K562 (cell line): ENCODE data around the gene ANAPC16. TPM values are rescaled to one million over a fixed set of nuclear protein-coding genes. Genes with fewer than 3 reads are reported as not detected.

Experiments
- BMI1 ChIP-seq: fragments of 150-350 bp; IDR thresholded peaks from 2 replicates; pipeline ENCODE4 v1.6.1; 2014; ENCODE audit warnings: low read length
- CREBBP ChIP-seq: IDR thresholded peaks from one replicate; pipeline ENCODE4 v1.6.1; 2012; ENCODE audit warnings: low read depth, mild to moderate bottlenecking, control low read depth, inconsistent platforms, low read length
- ESRRA ChIP-seq: fragments of 450-650 bp; IDR thresholded peaks from 2 replicates; pipeline ENCODE4 v1.6.1; 2014; ENCODE audit warnings: low read depth, mild to moderate bottlenecking, moderate library complexity, borderline replicate concordance
- FOXM1 ChIP-seq, 2 experiments: fragments of 450-650 bp in 1 of 2; sonication (generic) in 1 of 2; formaldehyde crosslinking in 1 of 2; IDR thresholded peaks; 2 replicates each; pipeline versions ENCODE4 v1.6.1 to v1.9.0; 2017 to 2022; ENCODE audit warnings: low read depth in 2 of 2, mild to moderate bottlenecking in 2 of 2, missing genetic modification reagents in 1 of 2, moderate library complexity in 1 of 2
- MEF2A ChIP-seq: IDR thresholded peaks from 2 replicates; pipeline ENCODE4 v1.6.1; 2011; ENCODE audit warnings: low read depth, mild to moderate bottlenecking, low read length, moderate library complexity; ENCODE audit not compliant: control insufficient read depth
- NFE2L1 ChIP-seq: fragments of 450-650 bp; IDR thresholded peaks from 2 replicates; pipeline ENCODE4 v1.6.1; 2016; ENCODE audit warnings: missing genetic modification characterization, low read depth, mild to moderate bottlenecking, missing compliant biosample characterization, moderate library complexity, borderline replicate concordance
- NRF1 ChIP-seq, 2 experiments: fragments of 450-650 bp; IDR thresholded peaks in 1 of 2; conservative IDR thresholded peaks in 1 of 2; 2 replicates each; pipeline ENCODE4 v1.6.1; 2014; ENCODE audit warnings: mild to moderate bottlenecking in 2 of 2
- RB1 ChIP-seq: fragments of 450-650 bp; IDR thresholded peaks from 2 replicates; pipeline ENCODE4 v1.6.1; 2017; ENCODE audit warnings: low read depth, mild to moderate bottlenecking
- RBM14 ChIP-seq: fragments of 200-400 bp; formaldehyde crosslinking; IDR thresholded peaks from 2 replicates; pipeline ENCODE4 v1.6.1; 2018; ENCODE audit warnings: low read depth, mild to moderate bottlenecking, low read length, moderate library complexity, borderline replicate concordance; ENCODE audit not compliant: insufficient read depth
- RBM22 ChIP-seq: fragments of 200-400 bp; formaldehyde crosslinking; IDR thresholded peaks from 2 replicates; pipeline ENCODE4 v1.6.1; 2018; ENCODE audit warnings: low read length, low read depth; ENCODE audit not compliant: poor library complexity, severe bottlenecking
- RBM39 ChIP-seq: fragments of 200-400 bp; formaldehyde crosslinking; optimal IDR thresholded peaks from 2 replicates; pipeline ENCODE3; 2018; ENCODE audit warnings: low read depth, low read length
- RCOR1 ChIP-seq, 2 experiments: IDR thresholded peaks; 2 replicates each; pipeline ENCODE4 v1.6.1; 2012; ENCODE audit warnings: low read depth in 2 of 2, low read length in 2 of 2, borderline replicate concordance in 1 of 2, improper control_type of control experiment in 1 of 2
- ZBED1 ChIP-seq: IDR thresholded peaks from 2 replicates; pipeline ENCODE4 v1.6.1; 2014
- ZBTB17 ChIP-seq: fragments of 450-650 bp; formaldehyde crosslinking; IDR thresholded peaks from 2 replicates; pipeline ENCODE4 v1.4.0; 2020; ENCODE audit warnings: mild to moderate bottlenecking
- ZNF133 ChIP-seq: fragments of 250-450 bp; sonication (Bioruptor Pico); IDR thresholded peaks from 2 replicates; pipeline ENCODE4 v1.4.0; 2020; ENCODE audit warnings: mild to moderate bottlenecking
- ZNF253 ChIP-seq: fragments of 250-450 bp; sonication (Bioruptor Pico); conservative IDR thresholded peaks from 2 replicates; pipeline ENCODE4 v1.6.1; 2021; ENCODE audit warnings: mild to moderate bottlenecking
- ZNF696 ChIP-seq: fragments of 250-450 bp; sonication (Bioruptor Pico); conservative IDR thresholded peaks from 2 replicates; pipeline ENCODE4 v1.4.0; 2020; ENCODE audit warnings: mild to moderate bottlenecking, moderate library complexity
- polyA plus RNA-seq, 8 experiments: library from polyadenylated mRNA; depleted of rRNA in 4 of 8; stranded (reverse) in 5 of 8; unstranded in 3 of 8; fragments of >200 nt; fragmentation: Nextera tagmentation in 2 of 8; fragmentation: Illumina TruSeq in 1 of 8; extraction: Ambion mirVana in 2 of 8; extraction: Trizol in 1 of 8; gene quantifications; 2 replicates each; pipeline versions ENCODE4 v1.2.1 to v1.2.3, GENCODE V29; 2011 to 2014; ENCODE audit warnings: inconsistent platforms in 1 of 8, missing spikeins in 1 of 8
- total RNA-seq, 7 experiments: library from RNA; depleted of rRNA in 6 of 7; stranded (reverse); fragments of >200 nt in 6 of 7; fragmentation: Illumina TruSeq in 2 of 7; extraction: Trizol in 2 of 7; gene quantifications; 2 replicates each; pipeline versions ENCODE4 v1.2.1 to v1.2.3, GENCODE V29; 2011 to 2021; ENCODE audit warnings: low replicate concordance in 1 of 7
- TF ChIP-seq, protein P1 (sequence below): fragments of 450-650 bp; IDR thresholded peaks from 2 replicates; pipeline ENCODE4 v1.6.1; 2017; ENCODE audit warnings: antibody characterized with exemption, mild to moderate bottlenecking
- TF ChIP-seq, protein P2 (sequence below), 2 experiments: fragments of 450-650 bp in 1 of 2; sonication (generic) in 1 of 2; formaldehyde crosslinking in 1 of 2; IDR thresholded peaks in 1 of 2; conservative IDR thresholded peaks in 1 of 2; 2 replicates each; pipeline versions ENCODE4 v1.6.1 to v1.8.1; 2016 to 2023; ENCODE audit warnings: mild to moderate bottlenecking in 2 of 2, moderate library complexity in 2 of 2, inconsistent platforms in 1 of 2, missing genetic modification reagents in 1 of 2
- TF ChIP-seq, protein P3 (sequence below): fragments of 250-450 bp; sonication (Bioruptor Pico); IDR thresholded peaks from 2 replicates; pipeline ENCODE4 v1.8.0; 2022; ENCODE audit warnings: moderate library complexity, mild to moderate bottlenecking, inconsistent platforms

Gene ANAPC16
- total and polyA plus RNA-seq, 9 of the 15 experiments (the other 6 are each of a cell fraction or from before 2014, with no cell fraction given): 42.6 to 208 (median 108) TPM

DNA sequence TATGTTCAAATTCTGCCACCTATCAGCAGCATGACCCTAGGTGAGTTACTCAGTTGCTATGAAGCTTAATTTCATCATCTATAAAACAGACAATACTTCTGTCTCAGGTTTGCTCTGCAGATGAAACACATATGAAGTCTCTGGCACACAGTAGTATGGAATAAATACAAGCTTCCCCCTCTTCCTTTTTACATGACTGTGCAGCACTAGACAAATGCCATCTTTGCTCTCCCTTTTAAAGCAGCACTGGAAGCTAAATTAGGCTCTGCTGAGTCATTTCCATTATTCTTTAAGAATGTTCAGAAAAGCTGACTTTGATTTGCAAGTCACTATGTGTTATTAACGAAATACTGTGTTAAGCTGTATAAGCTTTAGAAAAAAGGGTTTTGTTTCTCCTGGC, 40.7 kb upstream of the ANAPC16 start (continued):
- TF ChIP-seq NFE2L1 (peak; percentile 19; the same call in 1 of the 2 replicates), ZNF133 (CRISPR knock-in tag) (no peak), RBM39 (no peak), RBM22 (no peak), NRF1 (conservative IDR thresholded peaks at IDR 0.05 in 1 of 2, IDR thresholded peaks at IDR 0.05 in 1 of 2) (no peak), MEF2A (peak; percentile 68; the same call in 1 of the 2 replicates), ZNF696 (CRISPR knock-in tag) (no peak), ESRRA (no peak), CREBBP (no peak), BMI1 (no peak), RCOR1 (IDR thresholded peaks at IDR 0.05; ENCODE audit: borderline replicate concordance in 1 of 2, low read depth in 2 of 2, low read length in 2 of 2) (no peak), ZBED1 (no peak), ZBTB17 (no peak), FOXM1 (IDR thresholded peaks at IDR 0.05; ENCODE audit: low read depth) (no peak), FOXM1 (CRISPR knock-in tag; IDR thresholded peaks at IDR 0.05; ENCODE audit: low read depth) (no peak), RB1 (no peak), RBM14 (no peak), ZNF253 (no peak)
- TF ChIP-seq, protein P1, sequence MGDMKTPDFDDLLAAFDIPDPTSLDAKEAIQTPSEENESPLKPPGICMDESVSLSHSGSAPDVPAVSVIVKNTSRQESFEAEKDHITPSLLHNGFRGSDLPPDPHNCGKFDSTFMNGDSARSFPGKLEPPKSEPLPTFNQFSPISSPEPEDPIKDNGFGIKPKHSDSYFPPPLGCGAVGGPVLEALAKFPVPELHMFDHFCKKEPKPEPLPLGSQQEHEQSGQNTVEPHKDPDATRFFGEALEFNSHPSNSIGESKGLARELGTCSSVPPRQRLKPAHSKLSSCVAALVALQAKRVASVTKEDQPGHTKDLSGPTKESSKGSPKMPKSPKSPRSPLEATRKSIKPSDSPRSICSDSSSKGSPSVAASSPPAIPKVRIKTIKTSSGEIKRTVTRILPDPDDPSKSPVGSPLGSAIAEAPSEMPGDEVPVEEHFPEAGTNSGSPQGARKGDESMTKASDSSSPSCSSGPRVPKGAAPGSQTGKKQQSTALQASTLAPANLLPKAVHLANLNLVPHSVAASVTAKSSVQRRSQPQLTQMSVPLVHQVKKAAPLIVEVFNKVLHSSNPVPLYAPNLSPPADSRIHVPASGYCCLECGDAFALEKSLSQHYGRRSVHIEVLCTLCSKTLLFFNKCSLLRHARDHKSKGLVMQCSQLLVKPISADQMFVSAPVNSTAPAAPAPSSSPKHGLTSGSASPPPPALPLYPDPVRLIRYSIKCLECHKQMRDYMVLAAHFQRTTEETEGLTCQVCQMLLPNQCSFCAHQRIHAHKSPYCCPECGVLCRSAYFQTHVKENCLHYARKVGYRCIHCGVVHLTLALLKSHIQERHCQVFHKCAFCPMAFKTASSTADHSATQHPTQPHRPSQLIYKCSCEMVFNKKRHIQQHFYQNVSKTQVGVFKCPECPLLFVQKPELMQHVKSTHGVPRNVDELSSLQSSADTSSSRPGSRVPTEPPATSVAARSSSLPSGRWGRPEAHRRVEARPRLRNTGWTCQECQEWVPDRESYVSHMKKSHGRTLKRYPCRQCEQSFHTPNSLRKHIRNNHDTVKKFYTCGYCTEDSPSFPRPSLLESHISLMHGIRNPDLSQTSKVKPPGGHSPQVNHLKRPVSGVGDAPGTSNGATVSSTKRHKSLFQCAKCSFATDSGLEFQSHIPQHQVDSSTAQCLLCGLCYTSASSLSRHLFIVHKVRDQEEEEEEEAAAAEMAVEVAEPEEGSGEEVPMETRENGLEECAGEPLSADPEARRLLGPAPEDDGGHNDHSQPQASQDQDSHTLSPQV: 0 out of 2 replicates have a peak, but pooled peaks have one; percentile 48
- TF ChIP-seq, protein P2, sequence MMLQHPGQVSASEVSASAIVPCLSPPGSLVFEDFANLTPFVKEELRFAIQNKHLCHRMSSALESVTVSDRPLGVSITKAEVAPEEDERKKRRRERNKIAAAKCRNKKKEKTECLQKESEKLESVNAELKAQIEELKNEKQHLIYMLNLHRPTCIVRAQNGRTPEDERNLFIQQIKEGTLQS (IDR thresholded peaks at IDR 0.05): 0 out of 2 replicates have a peak, but pooled peaks have one; percentile 32
- TF ChIP-seq, protein P2 (CRISPR knock-in tag; conservative IDR thresholded peaks at IDR 0.05): no peak
- TF ChIP-seq, protein P3, sequence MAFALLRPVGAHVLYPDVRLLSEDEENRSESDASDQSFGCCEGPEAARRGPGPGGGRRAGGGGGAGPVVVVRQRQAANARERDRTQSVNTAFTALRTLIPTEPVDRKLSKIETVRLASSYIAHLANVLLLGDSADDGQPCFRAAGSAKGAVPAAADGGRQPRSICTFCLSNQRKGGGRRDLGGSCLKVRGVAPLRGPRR (CRISPR knock-in tag): no peak
